HG02943 (cell line): ENCODE results near the gene B4GALNT4.
"Not testable (repeated sequence)": the region's sequence is repeated elsewhere in the genome, so short reads cannot be mapped to it uniquely, and the experiment has no call there.

Experiments used
- ATAC-seq: cut with Tn5 transposase; IDR thresholded peaks from one replicate; pipeline ENCODE4 v1.9.1; 2021; ENCODE audit warnings: mild to moderate bottlenecking, low read depth, moderate library complexity; ENCODE audit not compliant: unreplicated experiment

The B4GALNT4 gene

GRCh38 chr11:417652-418342 lies 48.5 kb downstream of the B4GALNT4 start:
- ATAC-seq: no peak

DNA sequence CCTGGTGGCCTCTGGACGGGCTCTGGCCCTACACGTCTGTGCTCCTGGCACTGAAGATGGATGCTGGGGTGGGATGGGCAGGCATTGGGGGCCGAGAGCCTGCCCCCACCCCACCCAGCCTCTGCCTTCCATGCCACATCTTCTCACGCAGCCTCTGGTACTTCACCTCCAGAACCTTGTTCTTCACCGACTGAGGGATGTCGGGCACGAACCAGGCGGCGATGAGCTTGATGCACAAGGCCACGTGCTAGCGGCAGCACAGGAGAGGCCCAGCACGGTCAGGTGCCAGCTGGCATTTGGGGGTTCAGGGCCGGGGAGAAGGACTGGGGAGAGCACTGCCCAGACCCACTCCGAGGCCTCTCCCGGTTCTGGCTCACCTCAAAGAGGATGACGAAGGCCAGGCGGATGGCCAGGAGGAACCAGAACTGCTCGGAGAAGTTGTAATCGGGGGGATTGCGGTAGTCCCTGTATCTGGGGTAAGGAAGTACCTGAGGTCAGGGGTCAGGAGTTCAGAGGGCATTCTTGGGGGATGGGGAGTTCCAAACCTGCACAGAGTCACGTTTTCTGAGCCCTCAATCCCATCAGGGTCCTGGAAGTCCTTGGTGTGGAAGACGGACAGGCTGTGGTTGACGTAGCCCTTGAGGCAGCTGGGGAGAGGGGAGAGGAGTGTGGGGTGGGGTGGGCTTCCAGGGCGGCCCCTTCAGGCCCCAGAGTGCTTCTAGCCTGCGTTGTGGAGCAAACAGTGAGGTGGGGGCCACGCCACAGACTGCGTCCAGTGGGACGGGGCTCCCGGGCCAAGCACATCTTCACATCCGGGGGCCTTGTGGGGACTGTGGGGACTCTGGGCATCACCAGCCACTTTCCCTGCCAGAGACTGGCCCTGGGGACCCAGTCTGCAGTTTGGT lies 49.3 kb downstream of the B4GALNT4 start:
- no peak for ATAC-seq

- ATAC-seq: no peak
Measured at GRCh38 chr11:419248-420005, 50.1 kb downstream of the B4GALNT4 start.

GRCh38 chr11:420054-420910 lies 51.0 kb downstream of the B4GALNT4 start:
- no peak for ATAC-seq

DNA sequence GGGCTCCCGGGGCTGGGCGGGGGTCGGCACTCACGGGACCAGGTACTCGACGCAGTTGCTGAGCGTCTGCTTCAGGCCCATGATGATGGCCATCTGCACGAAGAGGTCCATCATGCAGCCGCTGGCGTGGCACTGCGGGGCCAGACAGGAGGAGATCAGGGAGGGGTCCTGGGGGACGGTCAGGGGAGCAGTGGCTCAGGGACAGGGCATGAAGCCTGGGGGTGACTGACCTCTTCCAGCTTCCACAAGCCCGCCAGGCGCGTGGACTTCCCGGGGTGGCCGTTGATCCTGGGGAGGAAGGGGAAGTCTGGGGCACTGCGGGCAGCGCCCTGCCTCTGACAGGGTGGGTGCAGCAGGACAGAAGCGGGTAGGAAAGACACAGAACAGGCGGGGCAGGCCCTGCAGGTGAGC lies 51.6 kb downstream of the B4GALNT4 start:
- ATAC-seq: no peak

- ATAC-seq: no peak
Measured at GRCh38 chr11:422249-422656, 53.0 kb downstream of the B4GALNT4 start.

- no peak for ATAC-seq
Measured at GRCh38 chr11:424232-424631, 54.9 kb downstream of the B4GALNT4 start.

- not testable (repeated sequence) for ATAC-seq
Measured at GRCh38 chr11:424766-425165, 55.5 kb downstream of the B4GALNT4 start.

DNA sequence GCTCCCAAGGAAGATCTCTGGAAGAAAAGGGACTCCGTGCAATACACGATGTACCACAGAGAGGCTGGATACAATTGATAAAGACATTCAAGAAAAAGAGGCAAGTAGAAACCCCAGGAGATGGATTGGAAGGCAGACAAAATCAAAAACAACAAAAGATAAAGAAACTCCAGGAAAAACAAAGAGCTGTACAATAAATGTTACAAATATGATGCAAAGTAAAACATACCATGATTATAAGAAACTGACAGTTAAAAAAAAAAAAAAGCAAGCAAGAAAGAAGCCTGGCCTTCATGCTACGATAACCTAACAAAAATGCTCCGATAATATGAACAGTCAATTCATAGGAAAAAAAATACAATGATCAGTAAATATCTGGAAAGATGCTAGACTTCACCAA lies 56.0 kb downstream of the B4GALNT4 start:
- ATAC-seq: no peak

DNA sequence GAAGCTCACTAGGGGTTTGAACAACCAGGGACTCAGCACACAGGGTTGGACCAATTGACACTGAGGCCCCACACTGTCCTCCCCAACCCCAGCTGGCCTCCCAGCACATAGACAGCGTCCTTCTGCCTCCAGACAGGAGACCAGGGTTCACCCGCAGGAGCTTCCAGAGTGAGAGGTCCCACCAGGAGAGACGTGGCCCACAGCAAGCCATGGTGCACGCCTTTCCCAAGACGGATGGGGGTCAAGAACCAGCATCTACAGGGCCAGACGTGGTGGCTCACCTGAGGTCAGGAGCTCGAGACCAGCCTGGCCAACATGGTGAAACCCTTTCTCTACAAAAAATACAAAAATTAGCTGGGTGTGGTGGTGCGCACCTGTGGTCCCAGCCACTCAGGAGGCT lies 57.6 kb downstream of the B4GALNT4 start:
- no peak for ATAC-seq

DNA sequence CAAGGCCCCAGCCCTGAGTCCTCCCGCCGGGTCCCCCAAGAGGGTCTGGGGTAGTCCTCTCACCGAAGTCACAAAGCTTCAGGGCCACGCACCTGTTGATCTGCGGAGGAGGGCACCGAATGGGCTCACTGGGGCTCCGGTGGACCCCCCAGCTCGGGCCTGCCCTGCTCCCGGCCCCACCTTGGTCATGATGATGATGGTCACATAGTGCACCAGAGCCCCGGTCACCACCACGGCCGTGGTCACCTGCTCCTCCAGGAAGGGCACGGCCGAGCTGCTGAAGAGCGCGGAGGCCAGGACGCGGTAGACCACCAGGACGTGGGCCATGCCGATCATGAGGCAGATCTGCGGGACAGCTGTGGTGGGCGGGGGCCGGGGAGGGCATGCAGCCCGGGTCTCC lies 59.0 kb downstream of the B4GALNT4 start:
- ATAC-seq: no peak

GRCh38 chr11:429391-429790 lies 60.1 kb downstream of the B4GALNT4 start:
- no peak for ATAC-seq

DNA sequence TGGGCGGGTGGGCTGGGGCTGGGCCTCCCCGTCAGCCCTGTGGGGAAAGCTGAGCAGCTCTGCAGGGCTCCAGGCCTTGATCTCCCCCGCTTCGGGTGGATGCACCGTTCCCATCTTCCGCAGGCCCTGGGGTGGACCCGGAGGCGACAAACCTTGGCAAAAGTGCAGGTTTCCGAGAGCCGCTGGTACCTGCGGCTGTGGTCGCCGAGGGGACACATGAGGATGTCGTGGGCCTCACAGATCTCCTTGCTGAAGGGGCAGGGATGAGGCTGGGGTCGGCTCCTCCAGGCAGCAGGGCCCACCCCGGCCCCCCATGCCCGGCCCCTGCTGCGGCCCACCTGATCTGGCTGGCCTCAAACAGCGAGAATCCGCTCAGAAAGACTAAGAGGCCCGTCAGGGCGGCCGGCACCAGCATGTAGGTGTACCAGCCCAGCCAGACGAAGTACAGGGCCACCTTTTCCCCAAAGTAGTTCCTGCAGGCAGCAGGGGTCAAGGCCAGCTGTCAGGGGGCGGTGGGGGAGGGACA lies 60.7 kb downstream of the B4GALNT4 start:
- ATAC-seq: no peak
